ENCODE data around the gene GH1.

GRCh38 chr17:63937319-63937718 is 18.7 kb upstream of the GH1 start:
- TF ChIP-seq CTCF (IDR thresholded peaks at IDR 0.05; ENCODE audit: poor library complexity) (no peak), EZH2 (IDR thresholded peaks at IDR 0.05; ENCODE audit: borderline replicate concordance) (no peak), EZH2phosphoT487 (IDR thresholded peaks at IDR 0.05; ENCODE audit: low read depth, severe bottlenecking, unreplicated experiment) (no peak)
